Measurements from ENCODE around the gene PATL2. TPM values are rescaled to one million over a fixed set of nuclear protein-coding genes. Genes with fewer than 3 reads are reported as not detected.

The PATL2 gene
- total RNA-seq, 2 experiments from 2014 or later, result 16.1 to 17.8 TPM

DNA sequence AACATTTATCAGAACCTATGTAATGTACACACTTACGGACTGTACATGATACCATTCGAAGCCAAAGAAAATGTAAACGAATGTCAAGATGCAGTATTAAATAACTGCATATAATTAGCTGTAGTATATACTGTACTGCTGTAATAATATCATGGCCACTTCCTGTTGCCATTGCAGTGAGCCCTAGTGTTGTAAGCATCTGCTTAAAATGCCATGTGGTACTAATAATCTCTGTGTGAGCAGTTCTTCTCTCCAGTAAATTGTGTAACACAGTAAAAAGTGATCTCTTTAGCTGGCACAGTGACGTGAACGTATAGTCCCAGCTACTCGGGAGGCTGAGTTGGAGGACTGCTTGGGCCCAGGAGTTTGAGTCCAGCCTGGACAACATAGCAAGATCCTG lies 56.3 kb downstream of the PATL2 start:
- H3K27ac Mint-ChIP-seq, result no peak overlapping the region
- ATAC-seq (no peak), DNase-seq (no peak)
- H3K4me3 Mint-ChIP-seq, result no peak overlapping the region
- H3K4me1 Mint-ChIP-seq (ENCODE audit: low read depth), result peaks cover 32% of the 10 kb centered on the region
- POLR2A ChIA-PET, result interaction anchor here (1.0 to 39.8 kb wide), 2 partner anchors 57 to 67 kb away, joined by 3 to 1862 read pairs; partner anchors contain the start of genes B2M, PATL2 and TRIM69
- no peaks in the 10 kb centered on the region for H3K27me3 Mint-ChIP-seq
- CTCF ChIA-PET, result interaction anchor here (1.0 to 1.1 kb wide), 2 partner anchors 71 to 76 kb away, joined by 3 to 5 read pairs; no protein-coding TSS in a partner anchor
- no peaks in the 10 kb centered on the region for H3K9me3 Mint-ChIP-seq
- intact Hi-C loops (cut with micrococcal nuclease), result no loop called here
- peaks cover 51% of the 10 kb centered on the region for H3K36me3 Mint-ChIP-seq (ENCODE audit: low read depth)
- TF ChIP-seq, protein P1, sequence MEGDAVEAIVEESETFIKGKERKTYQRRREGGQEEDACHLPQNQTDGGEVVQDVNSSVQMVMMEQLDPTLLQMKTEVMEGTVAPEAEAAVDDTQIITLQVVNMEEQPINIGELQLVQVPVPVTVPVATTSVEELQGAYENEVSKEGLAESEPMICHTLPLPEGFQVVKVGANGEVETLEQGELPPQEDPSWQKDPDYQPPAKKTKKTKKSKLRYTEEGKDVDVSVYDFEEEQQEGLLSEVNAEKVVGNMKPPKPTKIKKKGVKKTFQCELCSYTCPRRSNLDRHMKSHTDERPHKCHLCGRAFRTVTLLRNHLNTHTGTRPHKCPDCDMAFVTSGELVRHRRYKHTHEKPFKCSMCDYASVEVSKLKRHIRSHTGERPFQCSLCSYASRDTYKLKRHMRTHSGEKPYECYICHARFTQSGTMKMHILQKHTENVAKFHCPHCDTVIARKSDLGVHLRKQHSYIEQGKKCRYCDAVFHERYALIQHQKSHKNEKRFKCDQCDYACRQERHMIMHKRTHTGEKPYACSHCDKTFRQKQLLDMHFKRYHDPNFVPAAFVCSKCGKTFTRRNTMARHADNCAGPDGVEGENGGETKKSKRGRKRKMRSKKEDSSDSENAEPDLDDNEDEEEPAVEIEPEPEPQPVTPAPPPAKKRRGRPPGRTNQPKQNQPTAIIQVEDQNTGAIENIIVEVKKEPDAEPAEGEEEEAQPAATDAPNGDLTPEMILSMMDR (IDR thresholded peaks at IDR 0.05), result no peak

DNA sequence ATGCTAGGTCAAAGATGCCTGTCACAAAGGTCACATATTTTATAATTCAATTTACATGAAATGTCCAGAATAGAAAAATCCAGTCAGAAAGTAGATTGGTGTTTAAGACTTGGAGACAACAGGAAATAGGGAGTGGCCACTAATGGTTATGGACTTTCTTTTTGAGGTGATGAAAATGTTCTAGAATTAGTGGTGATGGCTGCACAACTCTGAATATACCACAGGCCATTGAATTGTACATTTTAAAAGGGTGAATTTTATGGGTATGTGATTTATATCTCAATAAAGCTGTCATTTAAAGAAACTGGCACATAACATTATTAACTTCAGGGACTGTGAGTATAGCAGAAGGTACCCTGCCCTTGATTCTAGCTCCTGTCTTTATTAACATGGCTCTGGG lies 63.5 kb downstream of the PATL2 start:
- H3K4me3 Mint-ChIP-seq, result no peak overlapping the region
- POLR2A ChIA-PET, result interaction anchor here (1.8 kb wide), 1 partner anchor 9 kb away, joined by 6 read pairs; no protein-coding TSS in a partner anchor

DNA sequence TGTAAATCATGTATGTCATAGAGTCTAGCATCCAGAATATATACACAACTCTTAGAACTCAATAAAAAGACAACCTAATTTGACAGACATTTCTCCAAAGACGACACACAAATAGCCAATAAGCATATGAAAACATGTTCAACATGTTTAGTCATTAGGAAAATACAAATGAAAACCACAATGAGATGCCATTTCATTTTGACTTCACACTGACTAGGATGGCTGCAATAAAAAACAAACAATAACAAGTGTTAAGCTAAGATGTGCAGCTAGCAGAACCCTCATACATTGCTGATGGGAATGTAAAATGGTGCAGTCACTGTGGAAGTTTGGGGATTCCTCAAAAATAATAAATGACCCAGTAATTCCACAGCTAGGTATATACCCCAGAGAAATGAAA lies 64.1 kb downstream of the PATL2 start:
- H3K4me1 Mint-ChIP-seq (ENCODE audit: low read depth), result peaks cover 49% of the 10 kb centered on the region
- H3K9me3 Mint-ChIP-seq, result peaks cover 4% of the 10 kb centered on the region
- intact Hi-C loops (cut with micrococcal nuclease), result no loop called here
- CTCF ChIA-PET, result interaction anchor here (1.0 to 1.4 kb wide), 3 partner anchors 44 to 91 kb away, joined by 3 to 5 read pairs (median 4); no protein-coding TSS in a partner anchor
- no peak for DNase-seq
- H3K27me3 Mint-ChIP-seq, result no peaks in the 10 kb centered on the region
- peaks cover 59% of the 10 kb centered on the region for H3K36me3 Mint-ChIP-seq (ENCODE audit: low read depth)
- no peak overlapping the region for H3K4me3 Mint-ChIP-seq
- TF ChIP-seq, protein P1 (IDR thresholded peaks at IDR 0.05), result no peak
- POLR2A ChIA-PET, result interaction anchor here (1.8 kb wide), 1 partner anchor 10 kb away, joined by 6 read pairs; no protein-coding TSS in a partner anchor
- peak; percentile 27 for ATAC-seq
- peak overlapping the region; percentile 25 for H3K27ac Mint-ChIP-seq

More for the DNA sequence above, 63.5 kb downstream of the PATL2 start:
- no peak for DNase-seq
- no peak for ATAC-seq
- peaks cover 60% of the 10 kb centered on the region for H3K36me3 Mint-ChIP-seq (ENCODE audit: low read depth)
- peaks cover 45% of the 10 kb centered on the region for H3K4me1 Mint-ChIP-seq (ENCODE audit: low read depth)
- H3K27ac Mint-ChIP-seq, result no peak overlapping the region
- H3K27me3 Mint-ChIP-seq, result no peaks in the 10 kb centered on the region
- CTCF ChIA-PET, result interaction anchor here (1.0 to 1.4 kb wide), 3 partner anchors 45 to 91 kb away, joined by 3 to 5 read pairs (median 4); no protein-coding TSS in a partner anchor
- H3K9me3 Mint-ChIP-seq, result peaks cover 4% of the 10 kb centered on the region
- TF ChIP-seq, protein P1 (IDR thresholded peaks at IDR 0.05), result no peak
- intact Hi-C loops (cut with micrococcal nuclease), result no loop called here

DNA sequence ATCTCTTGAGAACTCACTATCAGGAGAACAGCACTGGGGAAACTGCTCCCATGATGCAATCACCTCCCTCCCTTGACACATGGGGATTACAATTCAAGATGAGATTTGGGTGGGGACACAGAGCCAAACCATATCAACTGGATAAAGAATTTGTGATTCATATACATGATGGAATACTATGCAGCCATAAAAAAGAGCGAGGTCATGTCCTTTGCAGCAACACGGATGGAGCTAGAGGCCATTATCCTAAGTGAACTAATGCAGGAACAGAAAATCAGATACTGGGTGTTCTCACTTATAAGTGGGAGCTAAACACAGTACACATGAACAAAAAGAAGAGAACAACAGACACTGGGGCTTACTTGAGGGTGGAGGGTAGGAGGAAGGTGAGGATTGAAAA lies 64.7 kb downstream of the PATL2 start:
- POLR2A ChIA-PET, result no interaction called here
- TF ChIP-seq, protein P1 (IDR thresholded peaks at IDR 0.05), result no peak
- CTCF ChIA-PET, result interaction anchor here (1.4 to 1.5 kb wide), 2 partner anchors 17 to 92 kb away, joined by 4 to 5 read pairs; partner anchors contain the start of gene SPG11
- DNase-seq (no peak), ATAC-seq (no peak)
- Mint-ChIP-seq H3K36me3 (ENCODE audit: low read depth) (peaks cover 57% of the 10 kb centered on the region), H3K27me3 (no peaks in the 10 kb centered on the region), H3K27ac (peak overlapping the region; percentile 30), H3K4me1 (ENCODE audit: low read depth) (peaks cover 49% of the 10 kb centered on the region), H3K9me3 (peaks cover 4% of the 10 kb centered on the region), H3K4me3 (no peak overlapping the region)
- intact Hi-C loops (cut with micrococcal nuclease), result no loop called here

DNA sequence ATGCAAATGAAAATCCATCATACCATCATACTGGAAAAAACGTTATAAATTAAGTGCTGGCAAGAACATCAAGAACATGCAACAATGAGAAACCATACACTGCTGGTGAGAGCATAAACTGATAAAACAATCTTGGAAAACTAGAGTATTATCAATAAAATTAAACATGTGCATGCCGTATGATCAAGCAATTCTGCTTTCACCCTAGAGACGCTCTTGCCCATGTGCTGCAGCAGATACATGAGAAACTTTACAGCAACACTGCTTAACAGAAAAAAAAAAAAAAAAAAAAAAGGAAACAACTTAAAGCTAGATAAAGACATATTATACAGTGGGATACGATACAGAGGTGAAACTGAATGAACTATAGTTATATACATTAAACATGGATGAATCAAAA lies 69.5 kb downstream of the PATL2 start:
- DNase-seq (no peak), ATAC-seq (no peak)
- peaks cover 3% of the 10 kb centered on the region for H3K9me3 Mint-ChIP-seq
- intact Hi-C loops (cut with micrococcal nuclease), result no loop called here
- H3K27me3 Mint-ChIP-seq, result no peaks in the 10 kb centered on the region
- TF ChIP-seq, protein P1 (IDR thresholded peaks at IDR 0.05), result no peak
- POLR2A ChIA-PET, result no interaction called here
- no peak overlapping the region for H3K4me3 Mint-ChIP-seq
- CTCF ChIA-PET, result interaction anchor here (0.9 kb wide), 1 partner anchor 58 kb away, joined by 3 read pairs; no protein-coding TSS in a partner anchor
- no peak overlapping the region for H3K27ac Mint-ChIP-seq
- peaks cover 39% of the 10 kb centered on the region for H3K4me1 Mint-ChIP-seq (ENCODE audit: low read depth)
- H3K36me3 Mint-ChIP-seq (ENCODE audit: low read depth), result peaks cover 48% of the 10 kb centered on the region

All from activated CD8-positive, alpha-beta T cell treated with anti-CD3 and anti-CD28 coated beads for 36 hours (primary cell).